Epithelial cell of umbilical artery (primary cell): ENCODE results near the gene TEDDM1. TPM values are rescaled to one million over a fixed set of nuclear protein-coding genes. Genes with fewer than 3 reads are reported as not detected.

Experiments used
- total RNA-seq: library from RNA; depleted of rRNA; stranded (reverse); fragments of >200 nt; gene quantifications from 2 replicates; pipeline ENCODE4 v1.2.3, GENCODE V29; 2014

Gene TEDDM1
- total RNA-seq = not detected in 2 replicates

GRCh38 chr1:182400567-182400966 is at the start of gene TEDDM1:
TEDDM1 (minus strand) TSS chr1:182400667; CDS start chr1:182400485, 182 bp downstream.

GRCh38 chr1:182450087-182450486 is 49.6 kb upstream of the TEDDM1 start, which contains the start of gene RGSL1:
RGSL1 (plus strand) TSS chr1:182450146; CDS start chr1:182450166, 20 bp downstream.

GRCh38 chr1:182391362-182392049 is 9.0 kb downstream of the TEDDM1 start, which contains the start of gene GLUL:
GLUL (minus strand) TSS chr1:182391790; CDS start chr1:182388737, 3,053 bp downstream.

Other genes with a start within 250 kb of the TEDDM1 start
- 245 and 300 TPM in 2 replicates for gene GLUL, start 8.9 kb downstream of the TEDDM1 start, total RNA-seq
- gene RGSL1, start 49.5 kb upstream of the TEDDM1 start, total RNA-seq = not detected in 2 replicates
- 2.6 and 5.5 TPM in 2 replicates for gene RNASEL, start 188.6 kb upstream of the TEDDM1 start, total RNA-seq
- gene RGS16, start 203.7 kb upstream of the TEDDM1 start, total RNA-seq = under 0.01 TPM in 1 of 2 replicates, not detected in the other